Esophagus (tissue), 2 donors: Measurements from ENCODE around the gene TMF1. TPM values are rescaled to one million over a fixed set of nuclear protein-coding genes. Genes with fewer than 3 reads are reported as not detected.

ENCODE experiments used
- H3K27ac ChIP-seq, 2 donors: one replicate each; pipeline ENCODE4 v1.5.1; 2013; ENCODE audit warnings: low read depth in 2 of 2, mild to moderate bottlenecking in 2 of 2, inconsistent platforms in 1 of 2, low read length in 1 of 2, moderate library complexity in 1 of 2
- H3K27me3 ChIP-seq, 2 donors: one replicate each; pipeline ENCODE4 v1.6.1; 2013; ENCODE audit warnings: low read length in 2 of 2, control low read depth in 1 of 2, mild to moderate bottlenecking in 1 of 2; ENCODE audit not compliant: insufficient read depth in 2 of 2, control insufficient read depth in 1 of 2
- H3K36me3 ChIP-seq, 2 donors: one replicate each; pipeline ENCODE4 v1.6.1; 2013; ENCODE audit warnings: low read length in 1 of 2; ENCODE audit not compliant: control insufficient read depth in 2 of 2, insufficient read depth in 2 of 2
- H3K4me1 ChIP-seq, 2 donors: one replicate each; pipeline ENCODE4 v1.6.1; 2013; ENCODE audit warnings: low read length in 1 of 2; ENCODE audit not compliant: control insufficient read depth in 2 of 2, insufficient read depth in 2 of 2
- H3K4me3 ChIP-seq, 2 donors: one replicate each; pipeline ENCODE4 v1.5.1; 2013; ENCODE audit warnings: low read length in 2 of 2, mild to moderate bottlenecking in 2 of 2, low read depth in 1 of 2, moderate library complexity in 1 of 2
- H3K9me3 ChIP-seq, 2 donors: one replicate each; pipeline ENCODE4 v1.6.1; 2013; ENCODE audit warnings: mild to moderate bottlenecking in 2 of 2, low read depth in 1 of 2, low read length in 1 of 2, moderate library complexity in 1 of 2; ENCODE audit not compliant: control insufficient read depth in 2 of 2, insufficient read depth in 1 of 2
- WGBS, 2 donors: extraction: QIAGEN DNeasy Blood & Tissue Kit; methylation state at CpG; one replicate each; pipeline ENCODE4 v1.1.7; 2013; 5-methylcytosine and 5-hydroxymethylcytosine counted together
- polyA plus RNA-seq, 2 donors: library from polyadenylated mRNA; stranded (reverse); fragments of 200-250 nt; gene quantifications; one replicate each; pipeline ENCODE4 v1.2.3, GENCODE V29; 2013
- donor health status: healthy with polysubstance abuse.
- donor health status: Bipolar disorder and iron deficiency.

The TMF1 gene
- polyA plus RNA-seq, 2 donors = 6.9 to 7.6 TPM

DNA sequence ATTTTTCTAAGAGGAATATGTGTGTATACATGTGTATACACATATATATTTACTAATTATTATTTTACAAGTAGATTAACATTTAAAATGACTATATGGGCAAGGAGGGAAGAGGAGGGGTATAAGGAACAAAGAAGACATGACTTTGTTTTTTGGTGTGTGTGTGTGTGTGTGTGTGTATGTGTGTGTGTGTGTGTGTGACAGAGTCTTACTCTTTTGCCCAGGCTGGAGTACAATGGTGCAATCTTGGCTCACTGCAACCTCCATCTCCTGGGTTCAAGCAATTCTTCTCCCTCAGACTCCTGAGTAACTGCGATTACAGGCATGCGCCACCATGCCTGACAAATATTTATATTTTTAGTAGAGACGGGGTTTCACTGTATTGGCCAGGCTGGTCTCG, 36.0 kb downstream of the TMF1 start:
- WGBS, 2 donors = 92 to 98% methylated on average over 4 of the region's 4 CpGs
- no peaks in the 10 kb centered on the region for H3K9me3 ChIP-seq
- H3K27me3 ChIP-seq = no peaks in the 10 kb centered on the region
- H3K27ac ChIP-seq = no peak overlapping the region
- H3K4me3 ChIP-seq = no peak overlapping the region
- no peaks in the 10 kb centered on the region for H3K36me3 ChIP-seq
- H3K4me1 ChIP-seq = peaks cover 0 to 3% of the 10 kb centered on the region in 2 donors

DNA sequence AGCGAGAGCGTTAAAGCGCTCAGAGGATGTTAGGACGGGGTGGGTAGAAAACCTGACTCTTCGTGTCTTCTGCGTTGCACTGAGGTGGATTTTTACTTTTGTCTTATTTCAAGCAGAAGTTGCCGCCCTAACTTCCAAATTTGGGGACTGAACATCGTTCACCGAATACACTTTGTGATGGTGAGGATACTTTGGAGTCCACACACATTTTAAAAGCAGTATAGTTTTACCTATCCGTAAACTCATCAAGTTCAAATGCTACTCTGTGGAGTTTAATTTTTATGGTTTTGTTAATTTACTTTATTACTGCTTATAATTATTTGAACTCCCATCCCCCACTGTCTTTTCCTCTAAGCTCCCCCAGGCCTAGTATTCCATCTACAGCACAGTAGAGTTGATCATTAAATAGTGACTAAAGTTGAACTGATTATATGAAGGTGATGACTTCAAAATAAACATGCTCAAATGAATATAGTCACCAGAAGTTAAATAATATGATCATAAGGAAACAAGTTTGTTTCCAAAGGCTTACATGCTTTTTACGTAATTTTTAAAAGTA, 38.0 kb downstream of the TMF1 start:
- Histone ChIP-seq H3K36me3 (no peaks in the 10 kb centered on the region), H3K4me1 (peaks cover 0 to 3% of the 10 kb centered on the region in 2 donors), H3K9me3 (no peaks in the 10 kb centered on the region), H3K27ac (peak overlapping the region; percentile 97 to 99), H3K27me3 (no peaks in the 10 kb centered on the region), H3K4me3 (peak overlapping the region; percentile 85 to 91)
- WGBS, 2 donors = 12% methylated on average over 11 of the region's 11 CpGs

DNA sequence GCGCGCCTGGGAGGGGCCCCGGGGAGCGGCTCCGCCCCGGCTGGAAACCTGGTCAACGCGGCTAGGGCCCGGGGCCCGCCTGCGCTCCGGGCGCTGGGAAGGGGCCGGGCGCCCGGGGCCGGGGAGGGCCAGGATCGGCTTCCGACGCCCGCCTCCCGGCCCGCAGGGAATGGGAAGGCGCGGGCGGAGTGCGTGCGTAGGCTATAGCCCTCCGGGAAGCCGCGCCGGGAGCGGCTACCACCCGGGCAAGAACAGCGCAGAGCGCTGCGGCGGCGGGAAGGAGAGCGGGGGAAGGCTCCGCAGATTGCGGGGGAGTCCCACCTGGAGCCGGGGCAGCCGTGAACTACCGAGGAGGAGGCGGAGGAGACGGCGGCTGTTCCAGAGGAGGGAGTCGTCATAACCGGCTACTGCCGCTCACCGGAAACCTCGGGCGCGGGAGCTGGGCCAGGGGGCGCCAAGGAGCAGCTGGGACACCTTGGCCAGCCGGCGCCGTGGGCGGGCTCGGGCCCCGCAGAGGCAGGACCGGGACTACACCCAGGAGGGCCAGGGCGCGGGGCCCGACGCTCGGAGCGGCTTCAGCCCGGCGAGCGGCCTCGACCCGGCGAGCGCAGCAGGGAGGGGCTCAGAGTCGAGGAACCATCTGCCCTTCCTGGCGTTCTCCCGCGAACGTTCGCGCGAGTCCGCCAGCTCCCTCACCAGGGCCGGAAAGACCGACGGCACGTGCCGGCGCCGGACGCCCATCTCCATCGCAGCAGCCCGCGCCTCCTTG, 38.7 kb downstream of the TMF1 start, which contains the start of gene EOGT:
TSS of gene EOGT (minus strand) at position 432 of the 769 bp plus-strand sequence. CDS start 3,838 bp downstream, outside the sequence.
- no peaks in the 10 kb centered on the region for H3K9me3 ChIP-seq
- peak within 1 kb of the TSS; percentile 85 to 91 for H3K4me3 ChIP-seq
- 1% methylated on average over 73 to 96 of the region's 96 CpGs for WGBS, 2 donors
- peaks cover 0 to 3% of the 10 kb centered on the region in 2 donors for H3K4me1 ChIP-seq
- no peaks in the 10 kb centered on the region for H3K27me3 ChIP-seq
- H3K36me3 ChIP-seq = no peaks in the 10 kb centered on the region
- peak within 1 kb of the TSS; percentile 97 to 99 for H3K27ac ChIP-seq

DNA sequence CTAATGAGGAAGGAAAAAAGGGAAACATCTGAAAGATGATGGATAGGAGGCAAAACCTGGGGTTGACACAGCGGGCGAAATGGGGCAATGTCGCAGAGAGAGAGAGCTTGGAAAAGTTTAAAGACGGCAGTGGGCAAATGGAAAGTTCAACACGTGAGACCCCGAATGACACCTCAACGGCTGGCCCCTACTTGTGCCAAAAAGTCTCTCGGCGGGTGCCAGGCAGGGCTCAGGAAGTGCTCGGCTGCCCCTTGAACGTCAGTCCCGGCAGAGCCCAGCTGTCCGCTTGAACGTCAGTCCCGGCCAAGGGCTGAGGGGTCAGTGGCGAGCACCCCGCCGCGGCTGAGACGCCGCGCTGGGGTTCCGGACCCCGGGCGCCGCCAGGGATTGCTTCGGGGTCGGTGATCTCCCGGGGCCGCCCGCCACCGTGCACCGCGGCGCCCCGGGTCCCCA, 39.3 kb downstream of the TMF1 start:
- Histone ChIP-seq H3K27me3 (no peaks in the 10 kb centered on the region), H3K9me3 (no peaks in the 10 kb centered on the region), H3K27ac (peak overlapping the region; percentile 97 to 99), H3K4me3 (peak overlapping the region; percentile 85 to 91), H3K36me3 (no peaks in the 10 kb centered on the region), H3K4me1 (peaks cover 0 to 3% of the 10 kb centered on the region in 2 donors)
- WGBS, 2 donors = 3% methylated on average over 36 of the region's 36 CpGs

DNA sequence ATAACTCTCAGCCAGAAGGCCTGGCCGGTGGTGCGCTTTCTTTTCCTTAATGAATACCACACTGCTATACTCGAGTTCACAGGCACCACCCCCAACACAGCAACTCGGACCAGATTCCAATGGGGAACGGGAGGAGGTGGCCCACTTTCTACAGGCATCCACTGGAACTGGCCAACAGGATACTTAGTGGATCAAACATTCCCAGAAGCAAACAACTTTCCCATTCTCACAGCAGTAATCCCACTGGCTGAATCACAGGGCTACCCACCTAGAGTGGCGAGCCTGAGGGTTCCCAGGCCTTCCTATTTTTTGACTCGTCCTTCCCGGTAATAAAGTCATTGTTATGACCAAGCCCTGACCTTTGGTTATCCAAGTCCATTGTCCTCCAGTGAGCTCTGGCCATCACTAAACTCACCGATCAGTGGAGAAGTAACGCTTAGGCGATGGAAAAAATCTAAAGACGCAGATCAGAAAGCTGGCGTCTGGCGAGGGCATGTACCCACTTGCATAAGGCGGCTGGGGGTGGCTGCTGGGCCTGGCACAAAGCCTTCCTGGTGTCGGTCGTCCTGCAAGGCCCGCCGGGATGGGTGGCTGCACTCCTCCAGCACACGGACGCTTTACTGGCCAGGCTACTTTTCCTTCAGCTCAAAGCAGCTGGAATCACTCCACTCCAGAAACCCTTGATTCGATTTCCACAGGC, 39.9 kb downstream of the TMF1 start:
- no peaks in the 10 kb centered on the region for H3K27me3 ChIP-seq
- H3K4me3 ChIP-seq = peak overlapping the region; percentile 85 to 91
- WGBS, 2 donors = 30 to 45% methylated on average over 22 of the region's 22 CpGs
- H3K36me3 ChIP-seq = no peaks in the 10 kb centered on the region
- peak overlapping the region; percentile 97 to 99 for H3K27ac ChIP-seq
- no peaks in the 10 kb centered on the region for H3K9me3 ChIP-seq
- H3K4me1 ChIP-seq = peaks cover 0 to 3% of the 10 kb centered on the region in 2 donors

DNA sequence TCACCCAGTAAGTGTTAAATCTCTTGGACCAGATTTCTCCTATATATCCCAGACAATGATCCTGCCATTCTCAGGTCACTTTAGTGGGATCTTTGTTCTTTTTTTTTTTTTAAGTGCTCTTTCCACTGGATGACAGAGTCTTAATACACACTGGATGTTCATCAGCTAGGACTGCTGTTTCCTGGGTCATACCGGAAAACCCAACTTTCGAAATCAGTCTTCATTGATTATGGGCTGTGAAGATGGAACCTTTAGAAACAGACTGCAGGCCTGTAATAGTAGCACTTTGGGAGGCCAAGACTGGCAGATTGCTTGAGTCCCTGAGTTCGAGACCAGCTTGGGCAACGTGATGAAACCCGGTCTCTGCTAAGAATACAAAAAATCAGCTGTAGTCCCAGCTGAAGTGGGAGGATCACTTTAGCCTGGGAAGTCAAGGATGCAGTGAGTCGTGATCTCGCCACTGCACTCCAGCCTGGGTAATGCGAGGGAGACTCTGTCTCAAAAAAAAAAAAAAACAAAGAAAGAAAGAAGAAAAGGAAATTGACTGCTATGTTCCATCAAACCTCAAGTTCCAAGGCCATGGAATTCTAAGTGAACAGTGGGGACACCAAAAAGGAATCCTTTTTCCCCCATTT, 40.9 kb downstream of the TMF1 start:
- H3K27ac ChIP-seq = peak overlapping the region; percentile 13 to 47
- WGBS, 2 donors = 90 to 93% methylated on average over 8 of the region's 8 CpGs
- H3K4me1 ChIP-seq = peaks cover 0 to 3% of the 10 kb centered on the region in 2 donors
- H3K36me3 ChIP-seq = no peaks in the 10 kb centered on the region
- no peaks in the 10 kb centered on the region for H3K9me3 ChIP-seq
- no peaks in the 10 kb centered on the region for H3K27me3 ChIP-seq
- no peak overlapping the region for H3K4me3 ChIP-seq

DNA sequence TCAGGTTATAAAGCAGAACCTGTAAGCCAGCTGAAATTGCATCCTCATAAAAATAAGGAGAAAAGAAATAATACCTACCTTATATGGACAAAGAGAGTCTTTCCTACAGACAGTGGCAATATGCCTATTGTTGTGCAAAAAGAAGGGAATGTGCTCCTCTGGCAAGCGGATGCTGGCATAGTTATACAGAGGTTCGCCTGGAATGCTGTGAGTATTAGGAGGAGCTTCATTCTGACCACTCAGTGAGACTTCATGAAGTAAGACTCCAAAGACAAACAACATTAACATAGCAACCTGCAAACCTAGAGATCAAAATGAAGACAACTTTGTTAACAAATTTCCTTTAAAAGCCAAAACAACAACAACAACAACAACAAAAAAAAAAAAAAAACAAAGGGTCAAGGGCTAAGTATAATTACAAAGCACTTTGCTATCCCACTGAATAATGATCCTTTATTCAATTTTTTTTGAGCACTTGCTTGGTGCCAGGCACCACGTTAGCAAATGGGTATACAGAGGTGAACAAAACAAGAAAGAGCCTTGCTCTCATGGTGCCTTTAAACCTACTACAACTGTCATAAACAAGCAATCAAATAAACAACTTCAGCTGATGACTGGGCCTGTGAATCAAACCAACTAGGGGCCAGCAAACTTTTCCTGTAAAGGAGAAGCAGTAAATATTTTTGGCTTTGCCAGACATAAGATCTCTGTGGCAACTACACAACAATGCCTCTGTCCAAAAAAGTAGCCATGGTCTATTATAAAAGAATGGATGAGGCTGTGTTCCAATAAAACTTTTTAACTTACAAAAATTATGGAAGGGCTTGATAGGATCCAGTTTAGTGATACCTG, 42.3 kb downstream of the TMF1 start:
- Histone ChIP-seq H3K27me3 (no peaks in the 10 kb centered on the region), H3K27ac (peak overlapping the region in 1 of 2 donors; percentile 45)

DNA sequence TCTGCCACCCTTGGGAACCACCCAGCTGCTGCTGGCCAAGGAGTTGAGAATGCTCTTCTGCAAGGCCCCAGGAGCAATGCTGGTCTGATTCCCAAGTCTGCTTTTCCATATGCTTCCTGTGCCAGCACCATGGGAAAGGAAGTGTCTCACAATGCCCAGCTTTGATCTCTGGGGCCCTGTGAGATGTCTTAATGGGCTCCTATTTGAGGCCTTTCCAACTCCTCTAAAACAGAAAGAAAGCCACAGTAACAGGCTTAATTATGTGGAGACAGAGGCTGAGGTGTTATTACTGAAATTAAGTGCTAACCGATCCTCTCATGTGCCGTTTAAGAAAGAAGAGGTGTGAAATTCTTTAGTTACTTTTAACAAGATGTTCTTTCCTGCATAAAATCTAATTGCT, 43.2 kb downstream of the TMF1 start:
- H3K27ac ChIP-seq = peak overlapping the region in 1 of 2 donors; percentile 31
- H3K27me3 ChIP-seq = no peaks in the 10 kb centered on the region
- peaks cover 0 to 3% of the 10 kb centered on the region in 2 donors for H3K4me1 ChIP-seq
- no peaks in the 10 kb centered on the region for H3K9me3 ChIP-seq
- peaks cover 0 to 2% of the 10 kb centered on the region in 2 donors for H3K36me3 ChIP-seq
- 66 to 78% methylated on average over 2 of the region's 2 CpGs for WGBS, 2 donors
- H3K4me3 ChIP-seq = no peak overlapping the region

More for the DNA sequence above, 42.3 kb downstream of the TMF1 start:
- Histone ChIP-seq H3K4me1 (peaks cover 0 to 3% of the 10 kb centered on the region in 2 donors), H3K4me3 (no peak overlapping the region), H3K36me3 (peaks cover 0 to 2% of the 10 kb centered on the region in 2 donors), H3K9me3 (no peaks in the 10 kb centered on the region)
- WGBS, 2 donors = 51 to 64% methylated on average over 3 of the region's 3 CpGs
